Loucy (cell line): ENCODE data around the gene MBP.

Experiments used
- EZH2phosphoT487 ChIP-seq: fragments of 200-600 bp; IDR thresholded peaks from 2 replicates; pipeline ENCODE4 v1.6.1; 2018; ENCODE audit warnings: antibody characterized with exemption, mild to moderate bottlenecking, moderate library complexity, borderline replicate concordance
- TF ChIP-seq, protein P1 (sequence below): fragments of 200-600 bp; sonication (generic); conservative IDR thresholded peaks from 2 replicates; pipeline ENCODE4 v1.5.1; 2014; ENCODE audit warnings: mild to moderate bottlenecking, antibody characterized with exemption, low read length

DNA sequence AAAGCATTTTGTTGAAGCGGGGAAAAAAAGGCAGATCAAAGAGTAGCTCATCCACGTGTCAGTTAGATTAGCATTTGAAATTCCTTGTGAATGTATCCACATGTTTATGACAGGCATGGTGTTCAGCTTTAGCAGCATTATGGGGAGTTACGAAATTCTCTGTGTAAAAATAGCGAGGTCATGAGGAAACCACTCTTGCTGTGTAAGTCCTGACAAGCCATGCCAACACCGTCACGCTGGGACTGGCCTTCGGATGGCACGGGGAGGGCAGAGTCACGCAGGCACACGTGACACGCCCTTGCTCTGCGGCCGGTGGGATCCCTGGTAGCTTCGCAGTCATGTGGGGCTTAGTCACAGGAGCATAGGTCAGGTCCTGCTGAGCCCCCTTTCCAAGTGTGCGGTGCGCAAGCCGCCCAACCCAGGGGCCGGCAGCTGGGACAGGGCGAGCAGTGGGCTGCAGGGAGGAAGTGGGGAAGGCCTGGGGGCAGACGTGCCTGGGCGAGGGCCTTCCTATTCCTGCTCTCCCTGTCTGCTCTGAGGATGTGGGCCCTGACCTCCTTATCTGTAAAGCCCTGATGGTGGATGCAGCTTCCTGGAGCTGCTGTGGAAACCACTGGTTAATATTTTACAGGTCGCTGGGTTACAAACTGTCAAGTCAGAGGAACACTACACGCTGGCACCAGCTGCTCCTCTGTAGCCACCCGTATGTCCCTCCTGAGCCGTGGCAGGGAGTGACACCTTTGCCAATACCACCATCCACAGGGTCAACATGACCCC is 18.0 kb downstream of the MBP start:
- TF ChIP-seq, protein P1, sequence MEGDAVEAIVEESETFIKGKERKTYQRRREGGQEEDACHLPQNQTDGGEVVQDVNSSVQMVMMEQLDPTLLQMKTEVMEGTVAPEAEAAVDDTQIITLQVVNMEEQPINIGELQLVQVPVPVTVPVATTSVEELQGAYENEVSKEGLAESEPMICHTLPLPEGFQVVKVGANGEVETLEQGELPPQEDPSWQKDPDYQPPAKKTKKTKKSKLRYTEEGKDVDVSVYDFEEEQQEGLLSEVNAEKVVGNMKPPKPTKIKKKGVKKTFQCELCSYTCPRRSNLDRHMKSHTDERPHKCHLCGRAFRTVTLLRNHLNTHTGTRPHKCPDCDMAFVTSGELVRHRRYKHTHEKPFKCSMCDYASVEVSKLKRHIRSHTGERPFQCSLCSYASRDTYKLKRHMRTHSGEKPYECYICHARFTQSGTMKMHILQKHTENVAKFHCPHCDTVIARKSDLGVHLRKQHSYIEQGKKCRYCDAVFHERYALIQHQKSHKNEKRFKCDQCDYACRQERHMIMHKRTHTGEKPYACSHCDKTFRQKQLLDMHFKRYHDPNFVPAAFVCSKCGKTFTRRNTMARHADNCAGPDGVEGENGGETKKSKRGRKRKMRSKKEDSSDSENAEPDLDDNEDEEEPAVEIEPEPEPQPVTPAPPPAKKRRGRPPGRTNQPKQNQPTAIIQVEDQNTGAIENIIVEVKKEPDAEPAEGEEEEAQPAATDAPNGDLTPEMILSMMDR: no peak
- TF ChIP-seq EZH2phosphoT487: no peak
